CD4-positive, alpha-beta T cell (primary cell): ENCODE results near the gene ZBTB7C. TPM values are rescaled to one million over a fixed set of nuclear protein-coding genes. Genes with fewer than 3 reads are reported as not detected.

Source experiments
- ATAC-seq: fragments of 200-7000 bp; cut with Tn5 transposase; one replicate; pipeline ENCODE4 v1.10.0; 2022; ENCODE audit warnings: mild to moderate bottlenecking; ENCODE audit not compliant: poor library complexity
- CTCF ChIA-PET: fragments of 350-600 bp; sonication (Branson Sonifier 250); formaldehyde crosslinking; loops from one replicate; lab custom pipeline; 2021; ENCODE audit warnings: antibody characterized with exemption, inconsistent platforms; lab: Charles Lee
- POLR2A ChIA-PET: fragments of 350-600 bp; sonication (Branson Sonifier 250); formaldehyde crosslinking; loops from one replicate; lab custom pipeline; 2021; ENCODE audit warnings: antibody characterized with exemption, inconsistent platforms; lab: Charles Lee
- DNase-seq, 14 experiments: peaks; one replicate each; pipeline ENCODE4 v3.0.0-alpha.2; 2013 to 2020; ENCODE audit warnings: mixed read lengths in 2 of 14
- H3K27ac ChIP-seq, 2 donors: one replicate each; pipeline versions ENCODE4 v1.5.1 to v1.7.0; 2013; ENCODE audit warnings: low read length in 2 of 2, low read depth in 1 of 2, mild to moderate bottlenecking in 1 of 2
- H3K27me3 ChIP-seq, 2 experiments: 1 replicate in 1 of 2; 2 replicates in 1 of 2; pipeline versions ENCODE4 v1.6.1 to v1.7.0; 2013; ENCODE audit warnings: low read length in 2 of 2, control low read depth in 1 of 2, mild to moderate bottlenecking in 1 of 2, moderate library complexity in 1 of 2; ENCODE audit not compliant: insufficient read depth in 2 of 2, control insufficient read depth in 1 of 2
- H3K36me3 ChIP-seq: one replicate; pipeline ENCODE4 v1.6.1; 2013; ENCODE audit warnings: low read length, control low read depth; ENCODE audit not compliant: insufficient read depth
- H3K4me1 ChIP-seq: one replicate; pipeline ENCODE4 v1.6.1; 2013; ENCODE audit warnings: low read length, control low read depth; ENCODE audit not compliant: insufficient read depth
- H3K4me3 ChIP-seq: one replicate; pipeline ENCODE4 v1.5.1; 2013; ENCODE audit warnings: mild to moderate bottlenecking, low read length, moderate library complexity
- H3K9me3 ChIP-seq, 2 experiments: 1 replicate in 1 of 2; 2 replicates in 1 of 2; pipeline versions ENCODE4 v1.6.1 to v1.7.0; 2013; ENCODE audit warnings: low read length in 2 of 2, mild to moderate bottlenecking in 2 of 2, control low read depth in 1 of 2, moderate library complexity in 1 of 2; ENCODE audit not compliant: control insufficient read depth in 1 of 2, insufficient read depth in 1 of 2
- H3K27ac Mint-ChIP-seq: one replicate; pipeline ENCODE4 v1.8.0; 2020; ENCODE audit warnings: mixed read lengths
- H3K27me3 Mint-ChIP-seq: one replicate; pipeline ENCODE4 v1.8.0; 2021; ENCODE audit warnings: mixed read lengths
- H3K36me3 Mint-ChIP-seq: one replicate; pipeline ENCODE4 v1.8.0; 2021; ENCODE audit warnings: low read depth, mixed read lengths
- H3K4me1 Mint-ChIP-seq: one replicate; pipeline ENCODE4 v1.8.0; 2021; ENCODE audit warnings: low read depth, mixed read lengths
- H3K4me3 Mint-ChIP-seq: one replicate; pipeline ENCODE4 v1.8.0; 2020; ENCODE audit warnings: mild to moderate bottlenecking, mixed read lengths
- H3K9me3 Mint-ChIP-seq: one replicate; pipeline ENCODE4 v1.8.0; 2020; ENCODE audit warnings: mixed read lengths
- CTCF ChIP-seq: fragments of 200-600 bp; IDR thresholded peaks from one replicate; pipeline ENCODE4 v1.8.0; 2022; ENCODE audit warnings: antibody characterized with exemption, mild to moderate bottlenecking
- intact Hi-C, 2 experiments: fragments of 100-400 bp; cut with DNase I in 1 of 2; cut with micrococcal nuclease in 1 of 2; formaldehyde crosslinking; loops; one replicate each; pipeline versions ENCODE4 v1.15.1 to v1.9.0; 2023 to 2025; cut with DNase I, micrococcal nuclease
- total RNA-seq, 174 experiments: library from RNA in 2 of 174; stranded (reverse) in 2 of 174; gene quantifications; one replicate each; pipeline ENCODE4 v1.2.3 and lab custom pipeline; 2021 to 2026

Gene ZBTB7C
- total RNA-seq, 2 experiments from 2014 or later, result not detected

GRCh38 chr18:48188609-48189008, 220.6 kb downstream of the ZBTB7C start:
- Histone ChIP-seq H3K27me3 (peaks cover 9% of the 10 kb centered on the region in 2 experiments), H3K4me1 (no peaks in the 10 kb centered on the region), H3K4me3 (no peak overlapping the region), H3K36me3 (no peaks in the 10 kb centered on the region), H3K9me3 (no peaks in the 10 kb centered on the region), H3K27ac (no peak overlapping the region)
- ATAC-seq, result no peak
- Mint-ChIP-seq H3K27me3 (peaks cover 47% of the 10 kb centered on the region), H3K4me1 (no peaks in the 10 kb centered on the region), H3K27ac (no peak overlapping the region), H3K4me3 (no peak overlapping the region), H3K36me3 (no peaks in the 10 kb centered on the region), H3K9me3 (no peaks in the 10 kb centered on the region)
- no peak for TF ChIP-seq CTCF
- ChIA-PET POLR2A (no interaction called here), CTCF (no interaction called here)
- DNase-seq, result no peak
- intact Hi-C loops, result no loop called here

- ChIA-PET POLR2A (no interaction called here), CTCF (no interaction called here)
- Mint-ChIP-seq H3K4me1 (no peaks in the 10 kb centered on the region), H3K27ac (no peak overlapping the region), H3K4me3 (no peak overlapping the region), H3K27me3 (peaks cover 39% of the 10 kb centered on the region), H3K9me3 (no peaks in the 10 kb centered on the region), H3K36me3 (no peaks in the 10 kb centered on the region)
- H3K9me3 ChIP-seq, result no peaks in the 10 kb centered on the region
- ATAC-seq (no peak), DNase-seq (no peak)
- H3K36me3 ChIP-seq, result no peaks in the 10 kb centered on the region
- intact Hi-C loops, result no loop called here
- peaks cover 9% of the 10 kb centered on the region in 2 experiments for H3K27me3 ChIP-seq
- H3K27ac ChIP-seq, result no peak overlapping the region
- H3K4me3 ChIP-seq, result no peak overlapping the region
- no peaks in the 10 kb centered on the region for H3K4me1 ChIP-seq
- TF ChIP-seq CTCF, result no peak
These were observed 222.3 kb downstream of the ZBTB7C start for GRCh38 chr18:48186861-48187260.

GRCh38 chr18:48186131-48186766, 222.9 kb downstream of the ZBTB7C start:
- intact Hi-C loops, result no loop called here
- CTCF ChIA-PET, result no interaction called here
- H3K9me3 Mint-ChIP-seq, result no peaks in the 10 kb centered on the region

More at GRCh38 chr18:48186131-48186766, 222.9 kb downstream of the ZBTB7C start:
- H3K36me3 ChIP-seq, result no peaks in the 10 kb centered on the region
- no peak for ATAC-seq
- DNase-seq, result no peak
- no peak overlapping the region for H3K27ac ChIP-seq
- Mint-ChIP-seq H3K36me3 (no peaks in the 10 kb centered on the region), H3K4me1 (no peaks in the 10 kb centered on the region), H3K4me3 (no peak overlapping the region), H3K27ac (no peak overlapping the region), H3K27me3 (peaks cover 42% of the 10 kb centered on the region)
- POLR2A ChIA-PET, result no interaction called here
- no peak for TF ChIP-seq CTCF
- no peaks in the 10 kb centered on the region for H3K9me3 ChIP-seq
- H3K4me1 ChIP-seq, result no peaks in the 10 kb centered on the region
- H3K4me3 ChIP-seq, result no peak overlapping the region
- peaks cover 9% of the 10 kb centered on the region in 2 experiments for H3K27me3 ChIP-seq
